Mucosa of rectum (tissue), 2 donors: Measurements from ENCODE around the gene FAF2.
A peak's percentile ranks its signal among the peaks of the same experiment; 100 is the strongest.
"Not testable (repeated sequence)": the region's sequence is repeated elsewhere in the genome, so short reads cannot be mapped to it uniquely, and the experiment has no call there.

Experiments
- H3K27ac ChIP-seq, 2 donors: one replicate each; pipeline ENCODE4 v1.7.0; 2013; ENCODE audit warnings: inconsistent platforms in 2 of 2, low read depth in 2 of 2, low read length in 2 of 2
- H3K27me3 ChIP-seq, 2 donors: one replicate each; pipeline ENCODE4 v1.7.0; 2013; ENCODE audit warnings: low read length in 2 of 2; ENCODE audit not compliant: control insufficient read depth in 2 of 2, insufficient read depth in 2 of 2
- H3K36me3 ChIP-seq, 2 donors: one replicate each; pipeline ENCODE4 v1.7.0; 2013; ENCODE audit warnings: low read length in 2 of 2; ENCODE audit not compliant: control insufficient read depth in 2 of 2, insufficient read depth in 2 of 2
- H3K4me1 ChIP-seq, 2 donors: one replicate each; pipeline ENCODE4 v1.7.0; 2013; ENCODE audit warnings: low read length in 2 of 2, mild to moderate bottlenecking in 1 of 2; ENCODE audit not compliant: control insufficient read depth in 2 of 2, insufficient read depth in 2 of 2
- H3K4me3 ChIP-seq, 2 donors: one replicate each; pipeline ENCODE4 v1.7.0; 2013; ENCODE audit warnings: low read length in 2 of 2
- H3K9ac ChIP-seq, 2 donors: one replicate each; pipeline ENCODE4 v1.7.0; 2013; ENCODE audit warnings: low read length in 2 of 2, low read depth in 1 of 2, mild to moderate bottlenecking in 1 of 2
- H3K9me3 ChIP-seq, 2 donors: one replicate each; pipeline ENCODE4 v1.7.0; 2013; ENCODE audit warnings: low read length in 2 of 2; ENCODE audit not compliant: control insufficient read depth in 2 of 2
- donor health status: healthy.
- donor health status: Normal muscosa, but diverticular disease.

FAF2 gene, protein sequence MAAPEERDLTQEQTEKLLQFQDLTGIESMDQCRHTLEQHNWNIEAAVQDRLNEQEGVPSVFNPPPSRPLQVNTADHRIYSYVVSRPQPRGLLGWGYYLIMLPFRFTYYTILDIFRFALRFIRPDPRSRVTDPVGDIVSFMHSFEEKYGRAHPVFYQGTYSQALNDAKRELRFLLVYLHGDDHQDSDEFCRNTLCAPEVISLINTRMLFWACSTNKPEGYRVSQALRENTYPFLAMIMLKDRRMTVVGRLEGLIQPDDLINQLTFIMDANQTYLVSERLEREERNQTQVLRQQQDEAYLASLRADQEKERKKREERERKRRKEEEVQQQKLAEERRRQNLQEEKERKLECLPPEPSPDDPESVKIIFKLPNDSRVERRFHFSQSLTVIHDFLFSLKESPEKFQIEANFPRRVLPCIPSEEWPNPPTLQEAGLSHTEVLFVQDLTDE

GRCh38 chr5:176447978-176448608, at the start of gene FAF2:
TSS of gene FAF2 (plus strand) at chr5:176448385. CDS start at chr5:176448408, 23 bp downstream.
- Histone ChIP-seq H3K9me3 (no peaks in the 10 kb centered on the region), H3K4me1 (peaks cover 9 to 14% of the 10 kb centered on the region in 2 donors), H3K27ac (peak within 1 kb of the TSS; percentile 98 to 99), H3K27me3 (no peaks in the 10 kb centered on the region), H3K9ac (peak within 1 kb of the TSS; percentile 98 to 99), H3K4me3 (peak within 1 kb of the TSS; percentile 97 to 99), H3K36me3 (peaks cover 0 to under 1% of the 10 kb centered on the region in 2 donors)

DNA sequence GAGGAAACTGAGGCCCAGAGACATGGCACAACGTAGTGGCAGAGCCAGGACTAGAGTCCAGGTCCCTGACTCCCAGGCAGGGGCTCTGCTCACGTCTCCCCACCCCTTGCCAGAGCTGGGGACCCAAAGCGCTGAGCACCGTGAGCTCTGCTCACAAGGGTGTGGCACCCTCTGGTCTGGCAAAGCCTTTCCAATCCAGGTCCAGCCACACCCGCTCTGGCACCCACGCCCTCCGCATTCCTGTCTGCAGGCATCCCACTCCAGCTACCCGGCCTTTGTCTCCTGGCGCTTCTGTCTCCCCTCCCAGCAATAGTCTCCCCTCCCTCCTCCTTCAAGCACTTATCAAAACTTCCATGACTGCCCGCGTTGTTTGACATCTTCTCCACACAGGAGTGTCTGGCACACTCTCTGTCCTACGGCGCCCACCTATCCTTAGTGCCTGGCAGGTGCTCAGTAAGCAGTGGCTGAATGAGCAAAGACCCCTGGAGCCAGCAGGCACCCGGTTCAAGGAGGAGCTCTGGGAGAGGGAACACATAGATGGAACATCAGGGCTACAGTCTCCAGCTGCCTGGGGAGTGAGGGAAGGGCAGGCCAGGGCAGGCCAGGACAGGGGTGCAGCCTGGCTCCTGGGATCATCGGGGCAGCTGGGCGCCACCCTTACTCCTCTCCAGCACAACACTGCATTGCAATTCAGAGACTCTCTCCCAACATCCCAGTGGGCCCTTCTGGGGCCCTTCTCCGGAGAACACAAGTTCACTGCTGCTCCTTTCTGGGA, 47.6 kb upstream of the FAF2 start:
- H3K27me3 ChIP-seq = no peaks in the 10 kb centered on the region
- H3K9ac ChIP-seq = peak overlapping the region; percentile 52 to 65
- H3K27ac ChIP-seq = peak overlapping the region; percentile 86 to 91
- H3K4me3 ChIP-seq = peak overlapping the region in 1 of 2 donors; percentile 4
- no peaks in the 10 kb centered on the region for H3K9me3 ChIP-seq
- peaks cover 15 to 18% of the 10 kb centered on the region in 2 donors for H3K36me3 ChIP-seq
- peaks cover 34 to 51% of the 10 kb centered on the region in 2 donors for H3K4me1 ChIP-seq

DNA sequence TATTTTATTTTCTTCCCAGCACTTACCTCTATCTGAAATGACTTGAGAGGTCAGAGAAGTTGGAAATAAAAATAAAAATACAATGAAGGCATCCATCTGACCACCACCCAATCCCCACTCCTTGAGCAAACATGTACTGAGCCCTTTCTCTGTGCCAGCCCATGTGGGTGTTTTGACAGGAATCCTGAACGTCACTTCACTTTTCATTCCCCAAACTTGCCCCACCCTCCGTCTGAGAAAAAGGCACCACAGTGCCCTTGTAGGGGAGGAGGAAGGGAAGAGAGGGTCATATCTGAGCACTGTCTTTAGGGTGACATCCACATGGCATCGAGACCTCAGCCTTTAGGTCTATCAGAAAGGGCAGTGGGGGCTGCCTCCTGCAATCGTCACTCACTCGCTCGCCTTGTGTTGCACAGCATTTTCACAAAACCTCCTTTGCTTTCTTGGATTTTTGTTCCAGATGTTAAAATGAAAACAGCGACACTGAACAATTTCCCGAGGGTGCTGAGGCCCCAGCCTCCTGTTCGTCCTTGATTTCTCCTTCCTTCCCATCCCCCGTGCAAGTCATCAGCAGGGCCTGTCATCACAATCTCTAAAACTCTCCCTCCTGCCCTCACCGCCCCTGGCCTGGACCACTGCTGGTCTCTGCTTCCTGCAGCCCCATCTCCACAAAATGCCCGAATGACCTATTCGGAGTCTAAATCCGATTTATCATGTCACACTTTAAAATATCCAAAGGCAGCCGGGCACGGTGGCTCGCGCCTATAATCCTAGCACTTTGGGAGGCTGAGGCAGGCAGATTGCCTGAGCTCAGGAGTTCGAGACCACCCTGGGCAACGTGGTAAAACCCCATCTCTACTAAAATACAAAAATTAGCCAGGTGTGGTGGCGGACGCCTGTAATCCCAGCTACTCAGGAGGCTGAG, 46.6 kb upstream of the FAF2 start:
- Histone ChIP-seq H3K27ac (peak overlapping the region; percentile 86 to 91), H3K27me3 (no peaks in the 10 kb centered on the region), H3K4me1 (peaks cover 42 to 61% of the 10 kb centered on the region in 2 donors), H3K9me3 (no peaks in the 10 kb centered on the region), H3K9ac (peak overlapping the region in 1 of 2 donors; percentile 65), H3K4me3 (no peak overlapping the region), H3K36me3 (peaks cover 9 to 17% of the 10 kb centered on the region in 2 donors)

DNA sequence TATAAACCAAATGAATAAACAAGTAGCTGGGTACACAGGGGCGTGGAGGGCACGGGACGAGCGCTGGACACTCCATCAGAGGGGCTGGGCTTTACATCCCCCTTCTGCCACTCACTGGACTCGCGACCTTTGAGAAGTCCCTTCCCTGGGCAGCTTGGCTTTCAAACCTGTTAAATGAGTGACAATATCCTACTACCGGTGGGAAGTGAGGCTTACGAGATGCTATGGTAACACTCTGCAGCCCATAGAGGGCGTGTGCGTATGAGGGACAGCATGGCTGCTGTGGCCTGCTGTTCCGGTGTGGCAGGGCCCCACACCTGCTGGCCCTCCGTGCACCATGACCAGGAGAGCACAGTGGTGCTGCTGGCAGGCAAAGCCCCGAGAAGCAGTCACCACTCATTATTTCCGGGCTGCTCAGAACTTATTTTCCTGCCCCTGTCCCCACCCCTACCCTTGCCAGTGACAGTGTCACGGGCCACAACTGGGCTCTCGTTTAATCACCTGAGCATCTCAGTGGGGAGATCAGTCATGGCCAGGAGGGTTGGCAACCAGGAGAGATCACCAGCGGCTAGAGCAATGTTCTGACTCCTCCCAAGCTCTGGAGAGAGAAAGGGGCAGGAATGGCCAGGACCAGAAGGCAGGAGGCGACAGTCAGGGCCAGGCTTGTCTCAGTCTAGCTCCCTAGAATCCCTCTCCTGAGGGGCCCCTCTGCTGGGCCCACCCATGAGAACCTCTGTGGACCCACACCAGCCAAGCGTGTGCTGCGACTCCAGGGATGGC, 42.3 kb upstream of the FAF2 start:
- H3K4me1 ChIP-seq = peaks cover 39 to 63% of the 10 kb centered on the region in 2 donors
- H3K27me3 ChIP-seq = no peaks in the 10 kb centered on the region
- no peaks in the 10 kb centered on the region for H3K9me3 ChIP-seq
- no peak overlapping the region for H3K4me3 ChIP-seq
- peak overlapping the region; percentile 15 to 57 for H3K9ac ChIP-seq
- peaks cover 8 to 42% of the 10 kb centered on the region in 2 donors for H3K36me3 ChIP-seq
- peak overlapping the region; percentile 90 to 98 for H3K27ac ChIP-seq

DNA sequence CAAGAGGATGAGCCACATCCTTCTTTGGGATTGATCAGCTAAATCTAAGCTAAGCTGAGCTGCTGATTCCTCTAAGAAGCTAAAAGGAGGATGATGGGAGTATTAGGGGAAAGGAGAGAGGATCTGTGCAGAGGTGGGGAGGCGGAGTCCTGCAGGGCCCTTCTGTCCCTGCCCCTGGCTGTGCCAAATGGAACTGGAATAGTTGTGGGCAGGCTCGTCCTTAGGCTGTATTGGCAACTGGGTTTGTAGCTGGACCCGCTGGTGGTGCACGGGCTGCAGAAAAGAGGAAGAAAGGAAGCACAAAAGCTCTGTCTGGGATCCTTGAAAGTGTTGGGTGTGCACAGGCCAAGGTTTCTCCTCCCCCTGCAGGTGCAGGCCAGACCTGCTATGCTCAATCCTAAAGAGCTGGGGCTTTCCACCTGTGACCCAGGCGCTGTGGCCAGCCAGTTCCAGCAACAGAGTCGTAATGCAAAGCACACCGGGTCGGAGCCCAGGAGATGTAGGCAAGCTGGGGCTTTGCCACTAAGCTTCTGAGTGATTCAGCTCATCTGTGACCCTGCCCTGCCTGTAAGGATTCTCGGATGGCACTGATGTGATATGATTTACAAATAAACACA, 41.6 kb upstream of the FAF2 start:
- peak overlapping the region; percentile 47 to 57 for H3K9ac ChIP-seq
- H3K36me3 ChIP-seq = peaks cover 8 to 41% of the 10 kb centered on the region in 2 donors

GRCh38 chr5:176407456-176408251, 40.5 kb upstream of the FAF2 start:
- no peak overlapping the region for H3K4me3 ChIP-seq
- H3K36me3 ChIP-seq = peaks cover 8 to 41% of the 10 kb centered on the region in 2 donors
- no peak overlapping the region for H3K9ac ChIP-seq
- no peak overlapping the region for H3K27ac ChIP-seq
- H3K4me1 ChIP-seq = peaks cover 25 to 52% of the 10 kb centered on the region in 2 donors
- no peaks in the 10 kb centered on the region for H3K27me3 ChIP-seq
- H3K9me3 ChIP-seq = no peaks in the 10 kb centered on the region

More for the DNA sequence above, 41.6 kb upstream of the FAF2 start:
- Histone ChIP-seq H3K27me3 (no peaks in the 10 kb centered on the region), H3K4me3 (no peak overlapping the region), H3K4me1 (peaks cover 32 to 62% of the 10 kb centered on the region in 2 donors), H3K27ac (peak overlapping the region; percentile 90 to 98), H3K9me3 (no peaks in the 10 kb centered on the region)

GRCh38 chr5:176408252-176408573, 40.0 kb upstream of the FAF2 start:
- not testable (repeated sequence) for H3K4me3 ChIP-seq, H3K9ac ChIP-seq, H3K27me3 ChIP-seq, H3K9me3 ChIP-seq, H3K27ac ChIP-seq
- Histone ChIP-seq H3K36me3 (peaks cover 8 to 41% of the 10 kb centered on the region in 2 donors), H3K4me1 (peaks cover 25 to 47% of the 10 kb centered on the region in 2 donors)

- no peaks in the 10 kb centered on the region for H3K27me3 ChIP-seq
- no peaks in the 10 kb centered on the region for H3K9me3 ChIP-seq
- peaks cover 24 to 46% of the 10 kb centered on the region in 2 donors for H3K4me1 ChIP-seq
- no peak overlapping the region for H3K27ac ChIP-seq
- no peak overlapping the region for H3K4me3 ChIP-seq
- H3K9ac ChIP-seq = no peak overlapping the region
- H3K36me3 ChIP-seq = peaks cover 8 to 41% of the 10 kb centered on the region in 2 donors
These were observed 39.6 kb upstream of the FAF2 start for GRCh38 chr5:176408590-176408989.
